ENCODE data around the gene CAMK1D. TPM values are rescaled to one million over a fixed set of nuclear protein-coding genes. Genes with fewer than 3 reads are reported as not detected.

The CAMK1D gene
- total and polyA plus RNA-seq, 2 of the 4 experiments (the other 2 are of a cell fraction) = 5.0 to 5.3 TPM

- Histone ChIP-seq H3K4me3 (ENCODE audit: insufficient read depth, low read depth, low read length) (no peak overlapping the region), H4K8ac (ENCODE audit: low read depth in 2 of 2, low read length in 2 of 2) (no peak overlapping the region), H2BK15ac (ENCODE audit: low read depth, low read length) (no peak overlapping the region), H2BK5ac (ENCODE audit: low read depth, low read length, poor library complexity, severe bottlenecking) (no peak overlapping the region), H3K9me1 (ENCODE audit: insufficient read depth, low read length) (no peaks in the 10 kb centered on the region), H3K79me1 (ENCODE audit: low read depth in 1 of 2, low read length in 2 of 2) (no peaks in the 10 kb centered on the region), H2AK5ac (ENCODE audit: low read depth, low read length) (no peak overlapping the region), H3K27me3 (ENCODE audit: control insufficient read depth, insufficient read depth, low read length) (no peaks in the 10 kb centered on the region), H3K4ac (ENCODE audit: low read depth, low read length) (no peak overlapping the region), H3K56ac (ENCODE audit: extremely low read depth, insufficient read depth, low read length) (no peak overlapping the region), H4K20me1 (ENCODE audit: insufficient read depth, low read length) (no peaks in the 10 kb centered on the region), H3K9me3 (ENCODE audit: control insufficient read depth, insufficient read depth, low read length) (no peaks in the 10 kb centered on the region), H3K36me3 (ENCODE audit: control insufficient read depth, insufficient read depth, low read length) (no peaks in the 10 kb centered on the region), H4K5ac (ENCODE audit: low read depth, low read length) (no peak overlapping the region), H3K27ac (ENCODE audit: insufficient read depth, low read length) (no peak overlapping the region), H4K91ac (ENCODE audit: insufficient read depth, low read depth, low read length) (no peak overlapping the region), H2AFZ (replicated peaks; ENCODE audit: low read length, poor library complexity) (no peak overlapping the region), H3K14ac (replicated peaks; ENCODE audit: low read depth, low read length) (no peak overlapping the region), H3K18ac (ENCODE audit: low read depth, low read length) (no peak overlapping the region), H2BK20ac (ENCODE audit: low read depth, low read length) (no peak overlapping the region), H3K4me2 (ENCODE audit: low read depth, low read length) (no peak overlapping the region), H3K23ac (ENCODE audit: low read depth, low read length) (no peak overlapping the region), H3K9ac (ENCODE audit: low read depth, low read length) (no peak overlapping the region), H3K4me1 (ENCODE audit: control insufficient read depth, insufficient read depth, low read length) (peaks cover 2% of the 10 kb centered on the region; the same call in 1 of the 2 replicates), H2BK120ac (ENCODE audit: low read depth, low read length) (no peak overlapping the region), H2AK9ac (replicated peaks; ENCODE audit: low read depth, low read length, poor library complexity) (no peak overlapping the region)
- ChIA-PET CTCF (no interaction called here), POLR2A (ENCODE audit: unreplicated experiment) (interaction anchor here (0.7 kb wide), 1 partner anchor 159 kb away, joined by 6 read pairs; no protein-coding TSS in a partner anchor)
- no peak for TF ChIP-seq MAZ (IDR thresholded peaks at IDR 0.05; ENCODE audit: borderline replicate concordance, low read depth, low read length)
- TF ChIP-seq CEBPB (IDR thresholded peaks at IDR 0.05; ENCODE audit: low read depth, low read length) = no peak
- no peak for TF ChIP-seq SMC3 (IDR thresholded peaks at IDR 0.05; ENCODE audit: low read depth, low read length)
- TF ChIP-seq MAFK (IDR thresholded peaks at IDR 0.05; ENCODE audit: low read depth, low read length) = no peak
- TF ChIP-seq MXI1 (IDR thresholded peaks at IDR 0.05; ENCODE audit: borderline replicate concordance, low read depth, low read length) = no peak
- no peak for TF ChIP-seq POLR2A (IDR thresholded peaks at IDR 0.05; ENCODE audit: low read depth, low read length)
- TF ChIP-seq RFX5 (IDR thresholded peaks at IDR 0.05; ENCODE audit: low read depth, low read length) = no peak
- TF ChIP-seq NFE2L2 (IDR thresholded peaks at IDR 0.05; ENCODE audit: low read depth, low read length) = no peak
- DNase-seq (no peak), ATAC-seq (ENCODE audit: low read depth) (no peak)
- no TSS peak for BruUV-seq (replicated peaks)
- 100% methylated on average over 1 of the region's 3 CpGs; no CpG with 5 or more reads in 1 of the 2 experiments for WGBS, 2 experiments (ENCODE audit: extremely low coverage in 2 of 2, insufficient read length in 1 of 2)
- dilution Hi-C loops (cut with HindIII; ENCODE audit: low sequenced_read_pairs, unreplicated experiment) = no loop called here
- in situ Hi-C loops (cut with MboI; ENCODE audit: low sequenced_read_pairs) = no loop called here
- intact Hi-C loops (cut with micrococcal nuclease) = no loop called here
Measured at GRCh38 chr10:12364559-12364958, 15.2 kb downstream of the CAMK1D start.

Data from IMR-90 (cell line).